GM12891 (cell line): ENCODE data around the gene DCAF10.

Experiments used
- POLR2AphosphoS5 ChIP-seq: IDR thresholded peaks from 2 replicates; pipeline ENCODE4 v1.6.1; 2011; ENCODE audit warnings: low read depth, low read length, control low read depth
- TAF1 ChIP-seq: IDR thresholded peaks from 2 replicates; pipeline ENCODE4 v1.6.1; 2011; ENCODE audit warnings: low read depth, low read length, control low read depth

- TF ChIP-seq POLR2AphosphoS5, result no peak
- no peak for TF ChIP-seq TAF1
Measured at GRCh38 chr9:37859043-37859442, 58.4 kb downstream of the DCAF10 start.
